Measurements from ENCODE around the gene CHMP2A. TPM values are rescaled to one million over a fixed set of nuclear protein-coding genes. Genes with fewer than 3 reads are reported as not detected.

Gene CHMP2A
- 187 to 221 TPM (median 197 TPM) in 5 replicates for total RNA-seq (2022; extraction: Qiagen RNA extraction; ENCODE audit: low read depth)

DNA sequence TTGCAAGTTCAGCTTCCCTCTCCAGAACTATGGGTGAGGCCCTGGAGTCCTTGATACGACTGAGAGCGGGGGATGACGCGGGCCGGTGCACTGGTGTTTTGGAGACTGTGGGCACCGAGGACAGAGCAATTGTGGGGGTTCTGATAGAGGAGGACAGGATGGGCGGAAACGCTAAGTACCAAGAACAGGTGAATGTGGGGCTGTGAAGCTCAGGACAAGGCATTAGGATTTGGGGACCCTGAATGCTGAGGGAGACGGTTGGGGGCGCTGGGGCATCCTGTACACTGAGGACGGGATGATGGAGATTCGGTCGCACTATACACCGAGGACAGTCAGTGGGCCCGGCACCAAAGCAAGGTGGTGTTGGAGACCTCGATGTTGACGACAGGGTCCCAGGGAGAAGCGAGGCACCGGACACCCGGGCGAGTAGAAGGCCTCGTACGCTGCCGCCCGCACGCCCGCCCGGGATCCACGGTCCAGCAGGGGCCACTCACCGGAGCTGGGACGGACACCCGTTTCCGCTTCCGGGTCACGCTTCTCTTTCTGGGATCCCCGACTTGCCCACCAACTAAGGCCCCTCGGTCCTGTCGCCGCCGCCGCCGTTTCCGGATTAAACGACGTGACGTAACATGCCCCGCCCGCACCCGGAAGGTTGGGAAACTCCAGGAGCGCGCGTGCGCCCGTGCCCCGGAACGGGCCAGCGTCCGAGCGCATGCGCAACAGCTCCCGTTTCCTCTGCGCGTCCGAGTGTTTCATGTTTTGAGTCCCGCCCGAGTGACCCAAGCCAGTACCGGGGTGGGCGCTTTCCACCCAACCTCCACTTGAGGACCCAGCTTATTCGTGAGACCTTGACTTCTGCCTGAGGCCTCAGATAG, at the start of gene CHMP2A:
Gene CHMP2A, minus strand, starts transcription at position 612 of the 875 bp plus-strand sequence. CDS start 893 bp downstream, outside the sequence.

DNA sequence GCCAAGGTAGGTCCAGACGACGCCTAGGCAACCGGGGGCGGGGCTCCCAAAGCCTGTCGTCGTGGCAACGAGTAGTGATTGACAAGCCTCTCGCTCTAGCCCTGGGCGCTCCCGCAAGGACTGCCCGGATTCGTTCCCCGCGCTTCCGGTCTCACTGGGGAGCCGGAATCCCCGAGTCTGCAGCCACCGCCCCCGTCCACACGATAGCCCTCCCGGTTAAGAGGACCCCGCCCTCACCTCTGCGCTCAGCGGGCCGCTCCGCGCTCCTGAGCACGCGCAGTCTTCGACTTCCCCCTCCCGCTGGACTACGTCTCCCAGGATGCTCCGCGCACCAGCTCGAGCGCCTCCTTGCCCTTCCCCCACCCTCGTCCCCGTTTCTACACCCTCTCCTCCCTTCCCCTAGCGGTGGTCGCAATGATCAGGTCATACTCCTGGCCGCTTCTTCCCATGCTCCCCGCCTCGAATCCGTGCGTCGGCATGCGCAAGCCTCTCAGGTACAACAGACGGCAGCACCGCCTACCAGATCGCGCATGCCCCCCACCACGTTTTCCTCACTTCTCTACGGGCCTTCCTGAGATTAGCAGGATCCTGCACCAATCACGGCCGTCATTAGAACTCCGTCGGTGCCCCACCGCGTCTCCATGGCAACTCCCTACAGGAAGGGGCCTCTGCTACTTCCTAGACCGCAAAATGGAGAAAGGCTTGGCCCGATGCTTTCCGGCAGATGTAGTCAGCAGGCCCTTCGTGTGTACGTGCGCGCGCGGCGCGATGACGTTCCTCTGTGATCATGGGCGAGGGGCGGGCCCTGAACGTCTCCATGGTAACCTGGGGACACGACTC, 18.1 kb upstream of the CHMP2A start, which contains the start of gene MZF1:
Gene MZF1, minus strand, starts transcription at position 518 of the 840 bp plus-strand sequence. CDS start 1,946 bp downstream, outside the sequence.

DNA sequence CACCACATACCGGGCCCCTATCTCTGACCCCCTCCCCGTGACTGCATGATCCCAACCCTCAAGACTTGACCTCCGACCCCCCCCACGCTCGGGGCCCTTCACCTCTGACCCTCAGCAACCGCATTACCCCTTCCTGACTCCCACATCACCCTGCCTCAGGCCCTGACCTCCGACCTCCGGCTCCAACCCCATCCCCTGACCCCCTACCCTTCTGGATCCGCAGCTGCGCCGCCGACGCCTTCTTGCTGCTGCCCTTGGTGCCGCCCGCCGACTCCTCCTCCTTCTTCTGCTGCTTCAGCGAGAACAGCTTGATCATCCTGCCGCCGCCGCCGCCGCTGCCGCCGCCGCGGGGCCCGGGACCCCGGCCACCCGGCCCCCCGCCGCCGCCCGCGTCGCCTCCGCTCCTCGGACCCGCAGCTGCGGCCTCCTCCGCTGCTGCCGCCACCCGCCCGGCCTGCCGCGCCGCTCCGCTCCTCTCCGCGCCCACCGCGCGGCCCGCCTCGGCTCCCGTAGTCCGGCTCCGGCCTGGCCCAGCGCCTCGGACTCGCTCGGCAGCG, 3.2 kb upstream of the CHMP2A start, which contains the start of gene UBE2M:
Gene UBE2M, minus strand, starts transcription at position 546 of the 557 bp plus-strand sequence. Its CDS starts 230 bp downstream, at position 316.

DNA sequence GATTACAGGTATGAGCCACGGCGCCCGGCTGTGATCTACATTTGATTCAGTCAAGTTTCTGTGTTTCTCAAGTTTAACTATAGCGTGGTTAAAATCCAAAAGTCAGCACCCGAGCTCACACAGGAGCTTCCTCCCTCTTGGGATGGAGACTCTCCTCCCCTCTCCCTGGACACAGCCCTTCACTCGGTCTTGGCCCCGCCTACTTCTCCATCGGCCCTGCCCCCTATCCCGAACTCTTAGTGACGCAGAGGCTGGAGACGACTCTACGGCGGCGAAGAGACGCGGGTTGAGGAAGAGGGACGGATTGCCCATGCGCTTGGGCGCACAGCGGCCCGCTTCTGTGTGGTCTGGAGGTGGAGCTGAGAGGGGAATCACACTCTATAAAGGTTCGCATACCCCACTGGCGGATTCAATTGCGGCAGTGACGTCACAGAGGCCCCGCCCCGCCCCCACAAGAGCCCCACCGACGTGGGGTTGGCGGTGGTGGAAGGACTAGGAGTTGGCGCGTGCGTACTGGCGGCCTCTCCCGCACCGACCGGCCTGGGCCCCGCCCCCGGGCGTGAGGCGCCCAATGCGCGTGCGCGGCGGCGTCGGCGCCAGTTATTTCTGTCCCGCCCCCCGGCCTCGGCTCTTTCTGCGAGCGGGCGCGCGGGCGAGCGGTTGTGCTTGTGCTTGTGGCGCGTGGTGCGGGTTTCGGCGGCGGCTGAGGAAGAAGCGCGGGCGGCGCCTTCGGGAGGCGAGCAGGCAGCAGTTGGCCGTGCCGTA, 10.9 kb downstream of the CHMP2A start, which contains the start of gene TRIM28:
Gene TRIM28, plus strand, starts transcription at position 239 of the 765 bp plus-strand sequence. CDS start 694 bp downstream, outside the sequence.

DNA sequence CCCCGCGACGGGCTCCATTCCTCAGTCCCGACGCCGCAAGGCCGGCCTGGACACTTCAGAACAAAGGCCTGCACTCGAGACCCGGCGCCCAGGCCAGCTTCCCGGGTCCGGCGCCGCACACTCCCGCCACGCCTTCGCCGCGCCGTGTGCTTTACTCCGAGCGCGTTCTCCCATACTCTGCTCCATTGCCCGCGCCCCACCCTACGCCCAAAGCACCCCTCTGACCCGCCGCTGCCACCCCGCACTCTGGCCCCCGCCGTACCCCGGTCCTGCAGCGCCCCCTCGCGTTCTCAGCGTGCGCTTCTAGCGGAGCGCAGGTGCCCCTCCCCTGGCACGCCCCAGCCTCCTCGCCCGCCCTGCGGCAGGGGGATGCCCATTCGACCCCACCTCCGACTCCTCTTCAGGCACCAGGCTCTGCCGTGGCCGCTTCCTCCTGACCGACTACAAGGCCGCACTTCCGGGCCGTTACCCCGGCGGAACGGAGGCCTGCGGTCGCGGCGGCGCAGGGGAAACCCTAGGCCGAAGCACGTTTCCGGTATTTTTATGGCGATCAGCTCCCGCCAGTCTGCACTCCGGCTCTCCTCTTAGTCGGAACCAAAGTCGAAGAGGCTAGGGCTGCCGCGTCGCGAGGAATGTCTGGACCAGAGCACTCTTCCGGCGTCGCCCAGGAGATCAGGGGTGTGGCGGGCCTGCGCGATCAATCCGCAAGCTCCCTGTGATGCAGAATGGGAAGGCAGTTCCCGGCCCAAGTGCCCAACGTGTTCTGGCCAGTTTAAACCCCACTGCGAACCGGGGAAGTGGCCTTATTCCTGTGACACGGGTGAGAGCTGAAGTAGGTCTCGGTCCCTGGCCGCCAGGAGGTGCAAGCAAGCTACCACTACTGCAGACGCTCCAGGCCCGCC, 35.3 kb downstream of the CHMP2A start, which contains the start of gene ZBTB45:
Gene ZBTB45, minus strand, starts transcription at position 456 of the 902 bp plus-strand sequence. CDS start 2,137 bp downstream, outside the sequence.

DNA sequence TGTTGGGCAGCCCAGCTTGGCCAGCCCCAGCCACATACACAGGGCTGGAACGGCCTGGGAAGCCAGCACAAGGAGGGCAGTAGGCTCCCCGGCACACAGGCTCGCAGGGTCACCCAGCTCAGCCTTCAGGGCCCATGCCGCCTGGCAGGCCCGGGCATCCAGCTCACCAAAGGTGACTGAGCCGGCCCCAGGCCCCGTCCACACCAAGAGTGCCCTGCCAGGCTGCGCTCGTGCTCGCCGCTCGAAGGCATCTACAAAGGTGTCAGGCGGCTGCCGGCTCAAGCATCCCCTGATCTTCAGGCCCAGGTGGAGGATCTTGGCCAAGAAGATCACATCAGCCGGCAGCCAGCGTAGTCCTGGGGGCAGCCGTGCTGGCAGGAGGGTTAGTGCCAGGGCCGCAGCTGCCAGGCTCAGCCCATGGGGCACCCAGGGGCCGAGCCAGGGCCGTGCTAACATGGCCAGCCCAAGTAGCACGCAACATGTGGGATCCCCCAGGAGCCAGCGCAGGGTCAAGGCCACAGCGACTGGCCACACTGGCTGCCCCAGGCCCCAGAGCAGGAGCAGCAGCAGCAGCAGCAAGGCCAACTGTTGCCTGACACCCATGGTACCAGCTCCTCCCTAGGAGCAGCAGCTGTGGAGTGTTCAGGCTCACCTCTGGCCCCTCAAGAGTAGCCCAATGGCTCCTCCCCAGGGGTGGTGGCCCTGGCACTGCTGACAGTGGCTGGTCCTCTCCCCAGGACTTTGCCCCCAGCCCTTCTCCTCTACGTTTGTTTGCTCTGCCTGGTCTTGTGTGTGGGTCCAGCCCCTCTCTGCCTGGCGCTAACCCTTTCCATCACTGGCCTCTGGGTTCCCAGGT, 43.3 kb downstream of the CHMP2A start, which contains the start of gene SLC27A5:
Gene SLC27A5, minus strand, starts transcription at position 640 of the 856 bp plus-strand sequence. Its CDS starts 37 bp downstream, at position 603.

Other genes starting within 250 kb of the CHMP2A start
- 89.1 to 120 TPM (median 93.3 TPM) in 5 replicates for gene ERVK3-1, start 249.7 kb downstream of the CHMP2A start, total RNA-seq (2022; extraction: Qiagen RNA extraction; ENCODE audit: low read depth)
- gene ZSCAN22, start 228.1 kb downstream of the CHMP2A start, total RNA-seq (2022; extraction: Qiagen RNA extraction; ENCODE audit: low read depth), result 2.4 to 3.0 TPM (median 2.6 TPM) in 5 replicates
- gene A1BG, start 201.6 kb downstream of the CHMP2A start, total RNA-seq (2022; extraction: Qiagen RNA extraction; ENCODE audit: low read depth), result 8.1 to 17.1 TPM (median 13.2 TPM) in 5 replicates
- gene ZNF497, start 192.4 kb downstream of the CHMP2A start, total RNA-seq (2022; extraction: Qiagen RNA extraction; ENCODE audit: low read depth), result 0.80 to 1.8 TPM (median 1.5 TPM) in 5 replicates
- 0.79 to 1.8 TPM (median 1.5 TPM) in 5 replicates for gene ZNF837, start 174.1 kb downstream of the CHMP2A start, total RNA-seq (2022; extraction: Qiagen RNA extraction; ENCODE audit: low read depth)
- gene RPS5, start 167.8 kb downstream of the CHMP2A start, total RNA-seq (2022; extraction: Qiagen RNA extraction; ENCODE audit: low read depth), result 2,154 to 2,606 TPM (median 2,462 TPM) in 5 replicates
- gene RNF225, start 159.4 kb downstream of the CHMP2A start, total RNA-seq (2022; extraction: Qiagen RNA extraction; ENCODE audit: low read depth), result 0.23 to 0.63 TPM (median 0.27 TPM) in 3 of 5 replicates, not detected in the others
- 17.9 to 21.0 TPM (median 19.6 TPM) in 5 replicates for gene ZNF584, start 146.5 kb downstream of the CHMP2A start, total RNA-seq (2022; extraction: Qiagen RNA extraction; ENCODE audit: low read depth)
- gene ZNF132, start 115.0 kb downstream of the CHMP2A start, total RNA-seq (2022; extraction: Qiagen RNA extraction; ENCODE audit: low read depth), result 0.09 to 0.16 TPM (median 0.12 TPM) in 4 of 5 replicates, not detected in the other
- gene ZNF324B, start 103.5 kb downstream of the CHMP2A start, total RNA-seq (2022; extraction: Qiagen RNA extraction; ENCODE audit: low read depth), result 5.4 to 7.6 TPM (median 6.7 TPM) in 5 replicates
- gene ZNF324, start 88.0 kb downstream of the CHMP2A start, total RNA-seq (2022; extraction: Qiagen RNA extraction; ENCODE audit: low read depth), result 8.5 to 10.1 TPM (median 9.6 TPM) in 5 replicates
- 10.8 to 14.0 TPM (median 11.5 TPM) in 5 replicates for gene ZNF446, start 78.8 kb downstream of the CHMP2A start, total RNA-seq (2022; extraction: Qiagen RNA extraction; ENCODE audit: low read depth)
- gene SLC27A5, start 43.1 kb downstream of the CHMP2A start, total RNA-seq (2022; extraction: Qiagen RNA extraction; ENCODE audit: low read depth), result 20.2 to 31.0 TPM (median 29.2 TPM) in 5 replicates
- gene ZBTB45, start 35.3 kb downstream of the CHMP2A start, total RNA-seq (2022; extraction: Qiagen RNA extraction; ENCODE audit: low read depth), result 11.1 to 21.2 TPM (median 17.9 TPM) in 5 replicates
- 618 to 908 TPM (median 657 TPM) in 5 replicates for gene TRIM28, start 11.0 kb downstream of the CHMP2A start, total RNA-seq (2022; extraction: Qiagen RNA extraction; ENCODE audit: low read depth)
- 139 to 187 TPM (median 143 TPM) in 5 replicates for gene UBE2M, start 3.5 kb upstream of the CHMP2A start, total RNA-seq (2022; extraction: Qiagen RNA extraction; ENCODE audit: low read depth)
- gene MZF1, start 18.2 kb upstream of the CHMP2A start, total RNA-seq (2022; extraction: Qiagen RNA extraction; ENCODE audit: low read depth), result 9.0 to 18.1 TPM (median 14.8 TPM) in 5 replicates

Data from A549 treated with RU486 at 1 μM for 4 hours (cell line).